IMR-90 (cell line): ENCODE results near the gene OVCA2.

Experiments used
- BHLHE40 ChIP-seq: fragments of 150-350 bp; IDR thresholded peaks from 2 replicates; pipeline ENCODE4 v1.6.1; 2016; ENCODE audit warnings: mild to moderate bottlenecking, low read depth, low read length
- CTCF ChIP-seq: conservative IDR thresholded peaks from 2 replicates; pipeline ENCODE4 v1.5.1; 2012; ENCODE audit warnings: mild to moderate bottlenecking, low read depth, low read length, improper control_type of control experiment
- MAZ ChIP-seq: IDR thresholded peaks from 2 replicates; pipeline ENCODE4 v1.6.1; 2012; ENCODE audit warnings: low read depth, mild to moderate bottlenecking, low read length, improper control_type of control experiment, moderate library complexity, borderline replicate concordance
- MXI1 ChIP-seq: IDR thresholded peaks from 2 replicates; pipeline ENCODE4 v1.6.1; 2012; ENCODE audit warnings: low read depth, mild to moderate bottlenecking, low read length, moderate library complexity, borderline replicate concordance
- POLR2A ChIP-seq: IDR thresholded peaks from 2 replicates; pipeline ENCODE4 v1.6.1; 2012; ENCODE audit warnings: mild to moderate bottlenecking, low read depth, low read length
- TF ChIP-seq, protein P1 (sequence below): fragments of 150-350 bp; IDR thresholded peaks from 2 replicates; pipeline ENCODE4 v1.6.1; 2017; ENCODE audit warnings: mild to moderate bottlenecking, antibody characterized with exemption, low read length, low read depth

DNA sequence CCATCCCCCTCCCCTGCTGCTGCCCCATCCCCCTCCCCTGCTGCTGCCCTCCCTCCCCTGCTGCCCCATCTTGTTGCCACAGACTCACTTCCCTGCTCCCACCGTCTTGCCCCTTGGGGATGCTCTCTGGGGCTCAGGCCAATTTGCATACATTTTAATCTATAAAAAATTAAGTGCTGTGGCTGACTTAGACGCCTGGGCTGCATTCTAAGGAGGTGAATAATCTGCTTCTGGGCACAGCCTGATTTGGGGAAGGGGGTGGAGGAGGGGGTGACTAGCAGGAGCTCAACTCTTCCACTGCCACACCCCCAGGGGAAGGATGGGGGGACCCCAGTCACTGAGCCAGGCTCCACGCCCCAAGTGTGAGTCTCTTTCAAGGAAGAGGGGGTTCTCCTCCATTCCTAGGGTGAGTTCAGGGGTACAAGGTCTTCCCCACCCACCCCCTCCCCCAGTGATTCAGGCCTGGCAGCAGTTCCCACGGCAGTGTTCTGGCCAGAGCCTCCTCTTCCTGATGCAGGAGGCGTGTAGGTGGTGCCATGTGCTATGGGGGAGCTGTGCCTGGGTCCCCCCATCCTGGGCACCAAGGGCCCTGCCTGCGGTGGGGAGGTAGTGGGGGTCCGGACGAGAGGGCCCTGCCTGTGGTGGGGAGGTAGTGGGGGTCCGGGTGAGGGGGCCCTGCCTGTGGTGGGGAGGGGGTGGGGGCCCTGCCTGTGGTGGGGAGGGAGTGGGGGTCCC lies 6.8 kb upstream of the OVCA2 start:
- TF ChIP-seq POLR2A (no peak), CTCF (no peak), MXI1 (no peak), MAZ (no peak; the same call in 1 of the 2 replicates), BHLHE40 (no peak)
- TF ChIP-seq, protein P1, sequence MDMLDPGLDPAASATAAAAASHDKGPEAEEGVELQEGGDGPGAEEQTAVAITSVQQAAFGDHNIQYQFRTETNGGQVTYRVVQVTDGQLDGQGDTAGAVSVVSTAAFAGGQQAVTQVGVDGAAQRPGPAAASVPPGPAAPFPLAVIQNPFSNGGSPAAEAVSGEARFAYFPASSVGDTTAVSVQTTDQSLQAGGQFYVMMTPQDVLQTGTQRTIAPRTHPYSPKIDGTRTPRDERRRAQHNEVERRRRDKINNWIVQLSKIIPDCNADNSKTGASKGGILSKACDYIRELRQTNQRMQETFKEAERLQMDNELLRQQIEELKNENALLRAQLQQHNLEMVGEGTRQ, result no peak
